ENCODE results near the gene SMOC2.

Gene SMOC2

GRCh38 chr6:168494726-168495125 is 53.7 kb downstream of the SMOC2 start:
- no peak for DNase-seq

GRCh38 chr6:168495133-168495532 is 54.1 kb downstream of the SMOC2 start:
- no peak for DNase-seq

GRCh38 chr6:168495636-168496035 is 54.7 kb downstream of the SMOC2 start:
- DNase-seq = no peak

GRCh38 chr6:168496139-168496996 is 55.4 kb downstream of the SMOC2 start:
- DNase-seq = no peak

- DNase-seq = no peak
These were observed 56.0 kb downstream of the SMOC2 start for GRCh38 chr6:168496997-168497331.

- DNase-seq = no peak
These were observed 56.4 kb downstream of the SMOC2 start for GRCh38 chr6:168497381-168497780.

GRCh38 chr6:168498161-168498843 is 57.3 kb downstream of the SMOC2 start:
- DNase-seq = no peak

GRCh38 chr6:168499045-168499650 is 58.2 kb downstream of the SMOC2 start:
- no peak for DNase-seq

GRCh38 chr6:168500519-168500918 is 59.5 kb downstream of the SMOC2 start:
- DNase-seq = no peak

- no peak for DNase-seq
These were observed 60.6 kb downstream of the SMOC2 start for GRCh38 chr6:168501561-168501960.

GRCh38 chr6:168504366-168504765 is 63.4 kb downstream of the SMOC2 start:
- DNase-seq = no peak

- DNase-seq = no peak
These were observed 65.5 kb downstream of the SMOC2 start for GRCh38 chr6:168506460-168506859.

- DNase-seq = no peak
These were observed 66.3 kb downstream of the SMOC2 start for GRCh38 chr6:168507297-168507696.

- DNase-seq = no peak
These were observed 66.7 kb downstream of the SMOC2 start for GRCh38 chr6:168507730-168508129.

- no peak for DNase-seq
These were observed 67.9 kb downstream of the SMOC2 start for GRCh38 chr6:168508903-168509302.

GRCh38 chr6:168513766-168514165 is 72.8 kb downstream of the SMOC2 start:
- no peak for DNase-seq

GRCh38 chr6:168514216-168514615 is 73.2 kb downstream of the SMOC2 start:
- DNase-seq = no peak

- DNase-seq = no peak
These were observed 74.4 kb downstream of the SMOC2 start for GRCh38 chr6:168515376-168515775.

GRCh38 chr6:168516944-168517741 is 76.2 kb downstream of the SMOC2 start:
- DNase-seq = no peak

GRCh38 chr6:168517742-168518347 is 76.9 kb downstream of the SMOC2 start:
- no peak for DNase-seq

GRCh38 chr6:168518348-168518745 is 77.4 kb downstream of the SMOC2 start:
- no peak for DNase-seq

- no peak for DNase-seq
These were observed 77.9 kb downstream of the SMOC2 start for GRCh38 chr6:168518867-168519266.

GRCh38 chr6:168520233-168520632 is 79.2 kb downstream of the SMOC2 start:
- no peak for DNase-seq

All from NCI-H187 treated with DMSO at 0.1 percent for 48 hours (cell line).